Mononuclear cell (primary cell): Measurements from ENCODE around the gene NKD2. TPM values are rescaled to one million over a fixed set of nuclear protein-coding genes. Genes with fewer than 3 reads are reported as not detected.

Experiments used
- H3K27me3 ChIP-seq: 2 replicates; pipeline ENCODE4 v1.6.0; 2011; ENCODE audit warnings: low read length, control low read depth; ENCODE audit not compliant: insufficient read depth
- H3K4me1 ChIP-seq: 2 replicates; pipeline ENCODE4 v1.5.1; 2011; ENCODE audit warnings: mild to moderate bottlenecking, low read length, control low read depth; ENCODE audit not compliant: insufficient read depth
- H3K4me3 ChIP-seq: 2 replicates; pipeline ENCODE4 v1.5.1; 2011; ENCODE audit warnings: mild to moderate bottlenecking, low read length, moderate library complexity
- H3K9me3 ChIP-seq: 2 replicates; pipeline ENCODE4 v1.5.1; 2011; ENCODE audit warnings: low read depth, mild to moderate bottlenecking, control low read depth, low read length
- total RNA-seq: library from RNA; depleted of rRNA; stranded (reverse); fragments of >200 nt; gene quantifications from one replicate; pipeline ENCODE4 v1.2.3, GENCODE V29; 2012

The NKD2 gene
- total RNA-seq, 1 donor: not detected

DNA sequence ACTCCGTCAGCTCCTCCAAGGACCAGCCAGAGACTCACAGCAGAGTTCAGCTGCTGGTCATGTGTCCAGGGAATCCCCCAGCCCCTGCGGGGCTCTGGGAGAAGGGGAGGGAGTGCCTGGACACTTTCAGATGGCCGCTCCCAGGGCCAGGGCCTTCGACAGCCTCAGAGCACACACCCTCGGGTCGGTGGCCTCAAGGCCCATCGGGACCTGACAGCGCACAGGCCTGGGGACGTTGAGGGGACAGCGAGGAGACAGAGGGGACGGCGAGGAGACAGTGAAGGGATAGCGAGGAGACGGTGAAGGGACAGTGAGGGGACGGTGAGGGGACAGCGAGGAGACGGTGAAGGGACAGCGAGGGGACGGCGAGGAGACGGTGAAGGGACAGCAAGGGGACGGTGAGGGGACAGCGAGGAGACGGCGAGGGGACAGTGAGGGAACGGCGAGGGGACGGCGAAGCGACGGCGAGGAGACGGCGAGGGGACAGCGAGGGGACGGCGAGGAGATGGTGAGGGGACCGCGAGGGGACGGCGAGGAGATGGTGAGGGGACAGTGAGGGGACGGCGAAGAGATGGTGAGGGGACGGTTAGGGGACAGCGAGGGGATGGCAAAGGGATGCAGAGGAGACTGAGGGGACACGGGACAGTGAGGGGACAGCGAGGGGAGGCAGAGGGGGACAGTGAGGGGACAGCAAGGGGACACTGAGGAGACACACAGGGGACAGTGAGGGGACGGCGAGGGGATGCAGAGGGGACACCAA, 56.0 kb downstream of the NKD2 start:
- Histone ChIP-seq H3K9me3 (no peaks in the 10 kb centered on the region), H3K27me3 (no peaks in the 10 kb centered on the region), H3K4me3 (no peak overlapping the region), H3K4me1 (no peaks in the 10 kb centered on the region)

DNA sequence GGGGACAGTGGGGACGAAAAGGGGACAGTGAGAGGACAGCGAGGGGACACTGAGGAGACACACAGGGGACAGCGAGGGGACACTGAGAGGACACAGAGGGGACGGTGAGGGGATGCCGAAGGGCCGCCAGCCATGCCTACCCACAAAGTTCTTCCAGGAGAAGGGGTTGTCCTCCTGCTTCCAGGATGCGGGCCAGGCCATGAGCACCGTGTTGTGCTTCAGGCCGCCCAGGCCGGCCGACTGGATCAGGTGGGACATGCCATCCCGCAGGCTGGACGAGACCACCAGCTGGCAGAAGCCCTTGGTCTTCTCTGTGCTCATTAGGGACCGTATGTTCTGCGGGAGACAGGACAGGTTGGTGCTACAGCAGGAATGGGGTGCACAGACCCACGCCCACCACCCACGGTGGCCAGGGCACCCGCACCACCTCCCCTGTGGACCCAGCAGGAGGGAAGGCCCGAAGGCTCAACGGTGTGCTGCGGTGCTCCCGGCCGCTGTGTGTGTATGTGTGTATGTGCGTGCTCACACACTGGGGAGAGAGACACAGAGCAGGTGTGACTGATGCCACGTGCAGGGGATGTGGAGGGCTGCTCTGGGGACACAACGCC, 56.6 kb downstream of the NKD2 start:
- H3K4me1 ChIP-seq: no peaks in the 10 kb centered on the region
- H3K9me3 ChIP-seq: no peaks in the 10 kb centered on the region
- no peaks in the 10 kb centered on the region for H3K27me3 ChIP-seq
- no peak overlapping the region for H3K4me3 ChIP-seq

DNA sequence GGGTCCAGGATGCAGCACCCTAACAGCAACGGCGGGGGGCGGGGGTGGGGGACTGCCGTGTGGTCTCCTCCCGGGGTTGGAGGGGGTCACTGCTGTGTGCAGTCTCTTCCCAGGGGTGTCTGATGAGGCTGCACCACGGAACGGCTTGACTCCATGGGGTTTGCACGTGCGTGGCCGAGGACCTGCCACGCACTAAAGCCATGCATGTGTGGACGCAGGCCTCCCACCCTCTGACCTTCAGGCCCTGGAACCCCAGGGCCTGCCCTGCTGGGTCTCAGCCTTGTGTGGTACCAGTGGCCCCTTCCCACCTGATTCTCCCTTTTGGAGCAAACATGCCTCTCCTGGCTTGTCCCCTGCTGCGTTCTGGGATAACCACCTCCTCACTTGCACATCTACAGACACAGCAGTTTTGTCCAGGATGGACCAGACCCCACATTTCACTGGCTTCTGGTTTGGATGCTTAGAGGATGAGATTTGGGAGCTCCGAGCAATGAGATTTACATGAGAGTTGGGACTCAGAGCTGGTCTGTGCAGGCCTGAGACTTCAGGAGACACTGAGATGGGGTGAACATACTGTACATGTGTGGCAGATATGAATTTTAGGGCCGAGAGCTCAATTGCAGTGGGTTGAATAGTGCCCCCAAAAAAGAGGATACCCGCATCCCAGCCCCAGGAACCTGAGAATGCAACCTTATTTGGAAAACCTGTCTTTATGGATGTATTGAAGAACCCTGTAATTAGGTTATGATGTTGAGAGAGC, 57.5 kb downstream of the NKD2 start:
- Histone ChIP-seq H3K9me3 (no peaks in the 10 kb centered on the region), H3K4me1 (no peaks in the 10 kb centered on the region), H3K27me3 (no peaks in the 10 kb centered on the region), H3K4me3 (no peak overlapping the region)

GRCh38 chr5:1066676-1067075, 58.1 kb downstream of the NKD2 start:
- Histone ChIP-seq H3K4me3 (no peak overlapping the region), H3K27me3 (no peaks in the 10 kb centered on the region), H3K4me1 (no peaks in the 10 kb centered on the region), H3K9me3 (no peaks in the 10 kb centered on the region)

- H3K27me3 ChIP-seq: no peaks in the 10 kb centered on the region
- H3K4me3 ChIP-seq: no peak overlapping the region
- H3K9me3 ChIP-seq: no peaks in the 10 kb centered on the region
- H3K4me1 ChIP-seq: no peaks in the 10 kb centered on the region
Measured at GRCh38 chr5:1067141-1068121, 58.8 kb downstream of the NKD2 start.

DNA sequence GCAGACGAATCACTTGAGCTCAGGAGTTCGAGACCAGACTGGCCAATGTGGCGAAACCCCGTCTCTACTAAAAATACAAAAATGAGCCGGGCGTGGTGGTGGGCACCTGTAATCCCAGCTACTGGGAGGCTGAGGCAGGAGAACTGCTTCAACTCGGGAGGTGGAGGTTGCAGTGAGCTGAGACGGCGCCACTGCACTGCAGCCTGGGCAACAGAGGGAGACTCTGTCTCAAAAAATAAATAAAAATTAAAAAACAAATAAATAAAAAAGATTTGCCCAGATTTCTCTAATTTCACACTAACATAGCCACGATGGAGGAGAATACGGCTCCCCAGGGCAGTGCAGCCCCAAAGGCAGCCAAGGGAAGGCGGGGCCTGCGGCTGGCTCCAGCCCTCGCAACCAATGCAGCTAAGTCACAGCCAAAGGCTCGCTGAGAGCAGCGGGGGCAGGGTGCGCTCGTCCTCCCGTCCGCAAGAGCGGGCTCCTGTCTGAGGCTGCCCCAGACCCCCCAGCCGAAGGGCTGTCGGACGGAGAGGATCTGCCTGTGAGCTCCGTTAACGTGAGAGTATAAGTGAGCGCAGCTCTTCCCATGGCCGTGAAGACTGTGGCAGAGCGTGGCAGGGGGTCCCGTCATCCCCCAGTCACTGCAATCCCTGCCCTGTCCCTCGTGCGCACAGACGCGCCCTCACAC, 59.7 kb downstream of the NKD2 start:
- Histone ChIP-seq H3K4me3 (no peak overlapping the region), H3K27me3 (no peaks in the 10 kb centered on the region)

GRCh38 chr5:1068895-1069719, 60.5 kb downstream of the NKD2 start:
- Histone ChIP-seq H3K27me3 (no peaks in the 10 kb centered on the region), H3K9me3 (no peaks in the 10 kb centered on the region), H3K4me3 (no peak overlapping the region), H3K4me1 (no peaks in the 10 kb centered on the region)

More for the DNA sequence above, 59.7 kb downstream of the NKD2 start:
- Histone ChIP-seq H3K9me3 (no peaks in the 10 kb centered on the region), H3K4me1 (no peaks in the 10 kb centered on the region)

DNA sequence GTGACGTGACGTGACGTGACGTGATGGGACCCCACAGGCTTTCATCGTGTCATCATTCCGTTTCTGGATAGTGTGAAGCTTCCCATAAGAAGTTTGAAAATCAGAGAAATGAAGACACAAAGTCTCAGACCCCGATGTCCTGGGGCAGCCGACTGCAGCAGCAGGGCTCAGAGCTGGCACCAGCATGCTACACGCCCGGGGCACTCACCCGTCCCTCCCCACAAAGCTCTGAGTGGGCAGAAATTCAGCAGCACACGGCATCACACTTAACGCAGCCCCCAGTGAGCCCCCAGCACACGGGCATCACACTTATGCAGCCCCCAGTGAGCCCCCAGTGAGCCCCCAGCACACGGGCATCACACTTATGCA, 61.1 kb downstream of the NKD2 start:
- Histone ChIP-seq H3K4me1 (no peaks in the 10 kb centered on the region), H3K4me3 (no peak overlapping the region), H3K9me3 (no peaks in the 10 kb centered on the region), H3K27me3 (no peaks in the 10 kb centered on the region)

DNA sequence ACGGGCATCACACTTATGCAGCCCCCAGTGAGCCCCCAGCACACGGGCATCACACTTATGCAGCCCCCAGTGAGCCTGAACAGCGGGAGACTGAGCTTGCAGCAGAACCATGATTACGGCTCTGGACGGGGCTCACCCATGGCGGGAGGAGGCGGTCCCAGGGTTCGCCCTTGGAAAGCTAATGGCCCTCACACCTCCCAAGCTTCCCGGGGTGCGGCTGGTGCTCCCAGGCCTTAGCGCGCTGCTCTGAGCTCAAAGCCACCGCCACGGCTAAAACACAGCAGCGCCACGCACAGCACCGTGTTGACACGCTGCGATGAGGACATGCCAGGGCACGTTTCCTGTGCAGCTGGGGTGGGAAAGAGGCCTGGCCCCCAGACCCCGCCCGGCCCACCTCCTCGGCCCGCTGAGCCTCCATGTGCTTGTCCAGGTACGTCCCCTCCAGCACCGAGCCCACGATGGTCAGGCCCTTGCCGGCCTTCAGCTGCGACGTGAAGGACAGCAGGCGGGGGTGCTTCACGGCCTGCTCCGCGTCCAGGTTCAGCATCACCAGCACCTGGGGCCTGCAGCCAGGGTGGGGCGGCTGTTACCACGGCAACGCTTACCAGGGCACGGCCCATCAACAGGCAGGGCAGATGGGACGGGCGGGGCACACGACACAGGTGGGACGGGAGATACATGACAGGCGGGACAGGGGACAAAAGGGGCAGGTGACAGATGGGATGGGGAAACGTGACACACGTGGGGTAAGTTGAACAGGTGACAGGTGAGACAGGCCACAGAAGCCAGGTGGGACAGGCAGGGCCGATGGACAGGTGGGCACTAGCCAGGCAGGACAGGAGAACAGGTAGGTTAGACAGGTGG, 64.9 kb downstream of the NKD2 start:
- H3K27me3 ChIP-seq: no peaks in the 10 kb centered on the region
- H3K9me3 ChIP-seq: no peaks in the 10 kb centered on the region
- H3K4me3 ChIP-seq: no peak overlapping the region
- H3K4me1 ChIP-seq: no peaks in the 10 kb centered on the region

GRCh38 chr5:1074226-1074625, 65.6 kb downstream of the NKD2 start:
- Histone ChIP-seq H3K27me3 (no peaks in the 10 kb centered on the region), H3K9me3 (no peaks in the 10 kb centered on the region), H3K4me1 (no peaks in the 10 kb centered on the region), H3K4me3 (no peak overlapping the region)

DNA sequence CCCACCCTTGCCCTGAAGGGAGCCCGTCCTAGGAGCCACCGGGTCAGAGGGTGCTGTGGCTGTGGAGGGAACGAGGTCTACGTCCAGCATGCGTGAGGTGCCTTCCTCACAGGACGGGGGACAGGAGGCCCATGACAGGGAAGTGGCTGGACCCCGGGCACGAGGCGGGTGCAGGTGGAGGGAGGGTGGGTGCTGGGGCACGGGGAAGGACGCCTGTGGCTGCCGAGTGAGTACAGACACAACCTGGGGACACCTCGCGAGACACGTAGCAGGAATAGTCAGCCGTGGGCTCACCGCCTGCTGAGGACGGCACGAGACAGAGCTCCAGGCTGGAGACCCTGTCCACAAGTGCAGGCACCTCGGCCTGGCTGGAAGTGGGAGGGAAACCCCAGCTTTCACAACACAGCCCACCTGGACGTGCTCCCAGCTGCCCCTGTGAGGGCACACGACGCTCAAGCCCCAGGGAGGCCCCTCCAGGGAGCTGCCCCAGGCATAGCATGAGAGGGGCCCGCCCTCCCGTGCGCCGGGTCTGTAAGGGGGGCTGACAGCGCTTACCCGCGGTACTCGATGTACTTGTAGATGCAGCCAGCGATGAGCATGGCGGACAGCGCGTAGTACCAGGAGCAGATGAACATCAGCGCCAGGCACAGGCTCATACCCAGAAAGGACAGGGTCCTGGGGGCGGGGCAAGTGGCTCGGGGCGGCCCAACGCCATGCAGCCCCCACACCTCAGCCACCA, 66.4 kb downstream of the NKD2 start:
- Histone ChIP-seq H3K9me3 (no peaks in the 10 kb centered on the region), H3K4me3 (no peak overlapping the region), H3K4me1 (no peaks in the 10 kb centered on the region), H3K27me3 (no peaks in the 10 kb centered on the region)

GRCh38 chr5:1075555-1075881, 66.9 kb downstream of the NKD2 start:
- H3K27me3 ChIP-seq: no peaks in the 10 kb centered on the region
- no peak overlapping the region for H3K4me3 ChIP-seq
- no peaks in the 10 kb centered on the region for H3K9me3 ChIP-seq
- H3K4me1 ChIP-seq: no peaks in the 10 kb centered on the region
